DMS79 (cell line): ENCODE data around the gene TRIM56.
"Not testable (repeated sequence)": the region's sequence is repeated elsewhere in the genome, so short reads cannot be mapped to it uniquely, and the experiment has no call there.

Source experiments
- DNase-seq: peaks from one replicate; lab custom pipeline; 2025; lab: John Stamatoyannopoulos, UW

Gene TRIM56

DNA sequence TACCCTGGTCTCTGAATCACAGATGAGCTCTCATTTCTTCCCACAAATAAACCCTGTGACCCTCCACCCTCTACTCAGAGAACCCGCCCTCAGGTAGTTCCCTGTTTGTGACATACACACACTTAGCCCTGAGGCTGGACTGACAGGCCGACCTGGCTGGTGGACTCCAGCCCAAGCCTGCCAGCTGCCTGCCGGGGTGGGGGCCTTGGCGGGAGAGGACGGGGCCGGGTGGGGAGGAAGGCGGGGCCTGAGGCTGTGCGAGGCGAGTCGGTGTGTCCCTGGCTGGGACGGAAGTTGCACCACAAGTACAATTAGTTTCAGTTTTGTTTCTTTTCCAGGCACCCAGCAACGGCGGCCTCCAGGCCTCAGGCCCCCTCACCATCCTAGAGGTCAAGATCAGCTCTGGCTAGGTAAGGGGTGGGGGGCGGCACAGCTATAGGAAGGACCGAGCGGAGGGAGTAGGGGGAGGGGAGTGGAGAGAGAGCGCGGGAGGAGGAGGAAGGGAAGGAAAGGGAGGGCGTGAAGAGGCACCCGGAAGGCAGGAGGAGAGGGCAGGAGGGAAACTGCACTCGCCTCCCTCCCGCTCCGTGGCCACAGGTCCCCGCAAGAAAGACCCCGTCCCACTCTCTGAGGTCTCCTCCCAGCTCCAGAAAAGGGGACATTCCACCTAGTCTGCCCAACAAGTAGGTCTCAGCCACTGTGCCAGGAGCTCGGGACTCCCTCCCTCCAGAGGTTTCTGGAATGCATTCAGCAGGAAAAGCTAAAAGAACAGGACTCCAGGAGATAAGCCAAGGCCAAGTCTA is at the start of gene TRIM56:
TRIM56 (plus strand) TSS at position 320 of the 803 bp plus-strand sequence. CDS start 1,832 bp downstream, outside the sequence.
- peak; percentile 83 for DNase-seq

DNA sequence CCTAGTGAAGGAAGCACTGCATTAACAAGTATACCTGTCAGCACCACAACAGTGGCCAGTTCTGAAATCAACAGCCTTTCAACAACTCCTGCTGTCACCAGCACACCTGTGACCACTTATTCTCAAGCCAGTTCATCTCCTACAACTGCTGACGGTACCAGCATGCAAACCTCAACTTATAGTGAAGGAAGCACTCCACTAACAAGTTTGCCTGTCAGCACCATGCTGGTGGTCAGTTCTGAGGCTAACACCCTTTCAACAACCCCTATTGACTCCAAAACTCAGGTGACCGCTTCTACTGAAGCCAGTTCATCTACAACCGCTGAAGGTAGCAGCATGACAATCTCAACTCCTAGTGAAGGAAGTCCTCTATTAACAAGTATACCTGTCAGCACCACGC is 49.3 kb upstream of the TRIM56 start:
- DNase-seq, result no peak

DNA sequence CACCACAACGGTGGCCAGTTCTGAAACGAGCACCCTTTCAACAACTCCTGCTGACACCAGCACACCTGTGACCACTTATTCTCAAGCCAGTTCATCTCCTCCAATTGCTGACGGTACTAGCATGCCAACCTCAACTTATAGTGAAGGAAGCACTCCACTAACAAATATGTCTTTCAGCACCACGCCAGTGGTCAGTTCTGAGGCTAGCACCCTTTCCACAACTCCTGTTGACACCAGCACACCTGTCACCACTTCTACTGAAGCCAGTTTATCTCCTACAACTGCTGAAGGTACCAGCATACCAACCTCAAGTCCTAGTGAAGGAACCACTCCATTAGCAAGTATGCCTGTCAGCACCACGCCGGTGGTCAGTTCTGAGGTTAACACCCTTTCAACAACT is 44.0 kb upstream of the TRIM56 start:
- DNase-seq, result not testable (repeated sequence)

DNA sequence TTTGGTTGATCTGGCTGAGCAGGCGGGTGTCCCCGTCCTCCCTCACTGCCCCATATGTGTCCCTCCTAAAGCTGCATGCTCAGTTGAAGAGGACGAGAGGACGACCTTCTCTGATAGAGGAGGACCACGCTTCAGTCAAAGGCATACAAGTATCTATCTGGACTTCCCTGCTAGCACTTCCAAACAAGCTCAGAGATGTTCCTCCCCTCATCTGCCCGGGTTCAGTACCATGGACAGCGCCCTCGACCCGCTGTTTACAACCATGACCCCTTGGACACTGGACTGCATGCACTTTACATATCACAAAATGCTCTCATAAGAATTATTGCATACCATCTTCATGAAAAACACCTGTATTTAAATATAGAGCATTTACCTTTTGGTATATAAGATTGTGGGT is 26.9 kb upstream of the TRIM56 start:
- DNase-seq, result no peak

DNA sequence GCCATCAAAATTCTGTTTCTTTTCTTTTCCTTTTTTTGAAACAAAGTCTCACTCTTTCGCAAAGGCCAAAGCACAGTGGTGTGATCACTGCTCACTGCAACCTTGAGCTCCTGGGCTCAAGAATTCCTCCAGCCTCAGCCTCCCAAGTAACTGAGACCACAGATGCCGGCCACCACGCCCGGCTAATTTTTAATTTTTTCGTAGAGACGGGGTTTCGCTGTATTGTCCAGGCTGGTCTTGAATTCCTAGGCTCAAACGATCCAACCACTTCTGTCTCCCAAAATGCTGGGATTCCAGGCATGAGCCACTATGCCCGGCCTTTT is 25.7 kb upstream of the TRIM56 start:
- no peak for DNase-seq

GRCh38 chr7:101060992-101061391 is 24.3 kb upstream of the TRIM56 start:
- DNase-seq, result no peak

- DNase-seq, result not testable (repeated sequence)
These were observed 21.1 kb upstream of the TRIM56 start for GRCh38 chr7:101064176-101064550.

DNA sequence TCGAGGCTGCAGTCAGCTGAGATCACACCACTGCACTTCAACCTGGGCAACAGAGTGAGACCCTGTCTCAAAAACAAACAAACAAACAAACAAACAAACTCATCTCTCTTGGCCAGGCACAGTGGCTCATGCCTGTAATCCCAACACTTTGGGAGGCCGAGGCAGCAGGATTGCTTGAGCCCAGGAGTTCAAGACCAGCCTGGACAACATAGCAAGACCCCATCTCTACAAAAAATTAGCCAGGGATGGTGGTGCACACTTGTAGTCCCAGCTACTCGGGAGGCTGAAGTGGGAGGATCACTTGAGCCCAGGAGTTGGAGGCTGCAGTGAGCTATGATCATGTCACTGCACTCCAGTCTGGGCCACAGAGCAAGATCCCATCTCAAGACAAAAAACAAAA is 20.1 kb upstream of the TRIM56 start:
- DNase-seq, result not testable (repeated sequence)

DNA sequence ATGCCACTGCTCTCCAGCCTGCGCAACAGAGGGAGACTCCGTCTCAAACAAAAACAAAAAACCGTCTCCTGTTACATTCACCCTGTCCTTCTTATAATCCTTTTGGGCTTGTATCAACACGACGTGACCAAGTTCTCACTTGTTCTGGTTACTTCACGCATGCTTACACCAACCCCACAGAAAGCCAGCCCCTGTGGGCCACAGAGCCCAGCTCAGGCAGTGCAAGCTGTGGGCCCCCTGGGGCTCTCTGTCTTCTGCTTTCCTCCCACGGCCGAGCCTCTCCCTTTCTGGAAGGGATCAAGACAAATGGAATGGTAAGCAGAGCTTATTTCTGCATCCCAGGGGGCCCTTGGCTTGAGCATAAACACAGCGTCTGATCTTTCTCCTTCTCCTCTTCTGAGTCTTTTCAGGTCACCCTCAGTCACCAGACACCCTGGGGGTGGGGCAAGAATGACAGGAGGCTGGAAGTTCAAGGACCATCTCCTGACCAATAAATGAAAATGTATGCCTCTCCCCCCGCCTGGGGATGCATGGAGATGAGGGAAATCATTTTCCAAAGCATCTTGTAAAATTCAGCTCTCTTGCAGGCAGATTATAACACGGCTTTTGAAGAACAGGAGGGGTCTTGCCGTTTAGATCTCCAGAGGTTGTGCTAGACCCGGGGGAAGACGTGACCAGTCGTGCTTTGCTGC is 19.0 kb upstream of the TRIM56 start:
- peak; percentile 39 for DNase-seq

- no peak for DNase-seq
These were observed 18.5 kb upstream of the TRIM56 start for GRCh38 chr7:101066833-101067177.

- DNase-seq, result no peak
These were observed 16.9 kb upstream of the TRIM56 start for GRCh38 chr7:101068401-101068800.

DNA sequence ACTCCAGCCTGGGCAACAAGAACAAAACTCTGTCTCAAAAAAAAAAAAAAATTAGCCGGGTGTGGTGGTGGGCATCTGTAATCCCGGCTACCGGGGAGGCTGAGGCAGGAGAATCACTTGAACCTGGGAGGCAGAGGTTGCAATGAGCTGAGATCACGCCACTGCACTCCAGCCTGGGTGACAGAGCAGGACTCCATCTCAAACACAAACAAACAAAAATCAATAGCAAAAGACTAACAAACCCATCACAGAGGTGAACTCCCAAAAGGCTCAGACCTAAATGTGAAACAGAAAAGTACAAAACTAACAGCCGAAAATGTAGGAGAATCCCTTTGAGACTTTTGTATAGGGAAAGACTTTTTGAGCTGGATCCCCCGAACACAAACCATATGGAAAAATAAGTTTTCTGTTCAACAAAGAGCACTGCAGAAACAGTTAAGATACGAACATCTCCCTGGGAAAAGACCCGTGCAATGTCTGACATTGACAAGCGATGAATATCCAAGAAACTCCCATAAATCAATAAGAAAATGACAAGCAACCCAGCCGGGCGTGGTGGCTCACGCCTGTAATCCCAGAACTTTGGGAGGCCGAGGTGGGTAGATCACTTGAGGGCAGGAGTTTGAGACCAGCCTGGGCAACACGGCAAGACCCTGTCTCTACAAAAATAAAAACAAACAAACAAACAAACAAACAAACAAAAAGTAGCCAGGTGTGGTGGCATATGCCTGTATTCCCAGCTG is 13.7 kb upstream of the TRIM56 start:
- DNase-seq, result not testable (repeated sequence)

- no peak for DNase-seq
These were observed 9.6 kb upstream of the TRIM56 start for GRCh38 chr7:101075646-101076045.

- not testable (repeated sequence) for DNase-seq
These were observed 9.1 kb upstream of the TRIM56 start for GRCh38 chr7:101076183-101076582.

GRCh38 chr7:101077303-101078086 is 7.8 kb upstream of the TRIM56 start:
- peak; percentile 52 for DNase-seq

DNA sequence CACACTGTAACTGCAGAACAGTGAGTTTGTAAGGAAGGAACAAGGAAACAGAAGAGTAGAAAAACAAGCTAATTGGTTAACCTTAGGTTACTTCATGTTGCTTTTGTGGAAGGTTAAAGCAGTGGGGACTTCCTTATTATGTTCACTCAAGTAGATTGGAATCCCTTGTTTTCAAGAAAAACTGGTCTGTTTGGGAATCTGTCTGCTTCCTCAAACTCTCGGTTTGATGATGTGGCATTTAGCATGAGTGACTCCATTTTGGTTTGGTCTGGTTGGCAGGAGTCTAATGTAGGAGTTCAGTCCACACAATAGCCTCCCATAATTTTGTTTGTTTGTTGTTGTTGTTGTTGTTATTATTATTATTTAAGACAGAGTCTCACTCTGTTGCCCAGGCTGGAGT is 3.8 kb upstream of the TRIM56 start:
- DNase-seq, result no peak

GRCh38 chr7:101084865-101085161 is 468 bp upstream of the TRIM56 start:
- DNase-seq, result no peak

DNA sequence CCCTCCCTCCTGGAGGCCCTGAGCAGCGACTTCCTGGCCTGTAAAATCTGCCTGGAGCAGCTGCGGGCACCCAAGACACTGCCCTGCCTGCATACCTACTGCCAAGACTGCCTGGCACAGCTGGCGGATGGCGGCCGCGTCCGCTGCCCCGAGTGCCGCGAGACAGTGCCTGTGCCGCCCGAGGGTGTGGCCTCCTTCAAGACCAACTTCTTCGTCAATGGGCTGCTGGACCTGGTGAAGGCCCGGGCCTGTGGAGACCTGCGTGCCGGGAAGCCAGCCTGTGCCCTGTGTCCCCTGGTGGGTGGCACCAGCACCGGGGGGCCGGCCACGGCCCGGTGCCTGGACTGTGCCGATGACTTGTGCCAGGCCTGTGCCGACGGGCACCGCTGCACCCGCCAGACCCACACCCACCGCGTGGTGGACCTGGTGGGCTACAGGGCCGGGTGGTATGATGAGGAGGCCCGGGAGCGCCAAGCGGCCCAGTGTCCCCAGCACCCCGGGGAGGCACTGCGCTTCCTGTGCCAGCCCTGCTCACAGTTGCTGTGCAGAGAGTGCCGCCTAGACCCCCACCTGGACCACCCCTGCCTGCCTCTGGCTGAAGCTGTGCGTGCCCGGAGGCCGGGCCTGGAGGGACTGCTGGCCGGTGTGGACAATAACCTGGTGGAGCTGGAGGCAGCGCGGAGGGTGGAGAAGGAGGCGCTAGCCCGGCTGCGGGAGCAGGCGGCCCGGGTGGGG is 2.2 kb downstream of the TRIM56 start:
- no peak for DNase-seq

DNA sequence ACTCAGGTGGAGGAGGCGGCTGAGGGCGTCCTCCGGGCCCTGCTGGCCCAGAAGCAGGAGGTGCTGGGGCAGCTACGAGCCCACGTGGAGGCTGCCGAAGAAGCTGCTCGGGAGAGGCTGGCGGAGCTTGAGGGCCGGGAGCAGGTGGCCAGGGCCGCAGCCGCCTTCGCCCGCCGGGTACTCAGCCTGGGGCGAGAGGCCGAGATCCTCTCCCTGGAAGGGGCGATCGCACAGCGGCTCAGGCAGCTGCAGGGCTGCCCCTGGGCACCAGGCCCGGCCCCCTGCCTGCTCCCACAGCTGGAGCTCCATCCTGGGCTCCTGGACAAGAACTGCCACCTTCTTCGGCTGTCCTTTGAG is 2.8 kb downstream of the TRIM56 start:
- DNase-seq, result no peak

DNA sequence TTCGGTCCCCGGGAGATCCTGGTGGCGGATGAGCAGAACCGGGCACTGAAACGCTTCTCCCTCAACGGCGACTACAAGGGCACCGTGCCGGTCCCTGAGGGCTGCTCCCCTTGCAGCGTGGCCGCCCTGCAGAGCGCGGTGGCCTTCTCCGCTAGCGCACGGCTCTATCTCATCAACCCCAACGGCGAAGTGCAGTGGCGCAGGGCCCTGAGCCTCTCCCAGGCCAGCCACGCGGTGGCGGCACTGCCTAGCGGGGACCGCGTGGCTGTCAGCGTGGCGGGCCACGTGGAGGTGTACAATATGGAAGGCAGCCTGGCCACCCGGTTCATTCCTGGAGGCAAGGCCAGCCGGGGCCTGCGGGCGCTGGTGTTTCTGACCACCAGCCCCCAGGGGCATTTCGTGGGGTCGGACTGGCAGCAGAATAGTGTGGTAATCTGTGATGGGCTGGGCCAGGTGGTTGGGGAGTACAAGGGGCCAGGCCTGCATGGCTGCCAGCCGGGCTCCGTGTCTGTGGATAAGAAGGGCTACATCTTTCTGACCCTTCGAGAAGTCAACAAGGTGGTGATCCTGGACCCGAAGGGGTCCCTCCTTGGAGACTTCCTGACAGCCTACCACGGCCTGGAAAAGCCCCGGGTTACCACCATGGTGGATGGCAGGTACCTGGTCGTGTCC is 3.7 kb downstream of the TRIM56 start:
- no peak for DNase-seq

GRCh38 chr7:101089876-101090275 is 4.6 kb downstream of the TRIM56 start:
- no peak for DNase-seq
